Lower leg skin (tissue), 3 donors: ENCODE results near the gene LRRC75A.

ENCODE experiments used
- CTCF ChIP-seq, 3 donors: fragments of 450-650 bp; IDR thresholded peaks; one replicate each; pipeline ENCODE4 v1.5.1; 2016; ENCODE audit warnings: antibody characterized with exemption in 3 of 3, mild to moderate bottlenecking in 3 of 3, moderate library complexity in 2 of 3
- POLR2A ChIP-seq, 2 donors: fragments of 450-650 bp; IDR thresholded peaks; one replicate each; pipeline ENCODE4 v1.6.1; 2016 to 2017; ENCODE audit warnings: antibody characterized with exemption in 2 of 2, mild to moderate bottlenecking in 1 of 2, moderate library complexity in 1 of 2

DNA sequence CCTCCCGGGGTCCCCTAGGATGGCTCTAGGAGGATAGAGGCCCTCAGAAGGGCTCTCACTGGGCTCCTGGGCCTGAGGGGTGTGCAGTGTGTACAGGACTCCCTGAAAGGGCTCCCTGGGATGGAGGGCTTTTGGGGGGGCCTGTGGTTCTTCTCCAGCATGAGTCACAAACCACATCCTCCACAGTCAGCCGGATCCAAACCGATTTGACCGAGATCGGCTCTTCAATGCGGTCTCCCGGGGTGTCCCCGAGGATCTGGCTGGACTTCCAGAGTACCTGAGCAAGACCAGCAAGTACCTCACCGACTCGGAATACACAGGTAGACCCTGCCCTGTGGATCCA, 72.1 kb downstream of the LRRC75A start:
- TF ChIP-seq CTCF (IDR thresholded peaks at IDR 0.05) = no peak
- TF ChIP-seq POLR2A (IDR thresholded peaks at IDR 0.05) = no peak
